ENCODE results near the gene VPS41.

GRCh38 chr7:38902449-38902848, 6.5 kb downstream of the VPS41 start:
- TF ChIP-seq CTCF (IDR thresholded peaks at IDR 0.05 in 8 of 11, conservative IDR thresholded peaks at IDR 0.05 in 3 of 11), result no peak
- TF ChIP-seq POLR2A (IDR thresholded peaks at IDR 0.05), result no peak
